CD4-positive, alpha-beta T cell treated with Interleukin-10 for 1 hour (primary cell): ENCODE data around the gene C11orf68.
A peak's percentile ranks its signal among the peaks of the same experiment; 100 is the strongest.

ENCODE experiments used
- DNase-seq: peaks from one replicate; pipeline ENCODE4 v3.0.0-alpha.2; 2020

The C11orf68 gene

GRCh38 chr11:65888163-65888814 lies 30.6 kb downstream of the C11orf68 start, which contains the start of gene FIBP:
Gene FIBP (minus strand): TSS chr11:65888471. CDS start chr11:65888418, 53 bp downstream.
- peak; percentile 96 for DNase-seq

GRCh38 chr11:65887723-65888162 lies 31.1 kb downstream of the C11orf68 start:
- no peak for DNase-seq

GRCh38 chr11:65886826-65887722 lies 31.8 kb downstream of the C11orf68 start:
- no peak for DNase-seq

GRCh38 chr11:65885808-65886536 lies 32.9 kb downstream of the C11orf68 start:
- DNase-seq = no peak

GRCh38 chr11:65885231-65885630 lies 33.6 kb downstream of the C11orf68 start:
- DNase-seq = no peak

- peak; percentile 87 for DNase-seq
These were observed 34.2 kb downstream of the C11orf68 start for GRCh38 chr11:65884716-65885092.

GRCh38 chr11:65883786-65884715 lies 34.8 kb downstream of the C11orf68 start:
- no peak for DNase-seq

GRCh38 chr11:65883058-65883761 lies 35.7 kb downstream of the C11orf68 start:
- no peak for DNase-seq

- DNase-seq = no peak
These were observed 36.5 kb downstream of the C11orf68 start for GRCh38 chr11:65882120-65883057.

GRCh38 chr11:65880844-65881421 lies 37.9 kb downstream of the C11orf68 start:
- DNase-seq = no peak

- DNase-seq = no peak
These were observed 38.8 kb downstream of the C11orf68 start for GRCh38 chr11:65880027-65880426.

GRCh38 chr11:65879617-65880016 lies 39.2 kb downstream of the C11orf68 start, which contains the start of gene CTSW:
Gene CTSW (plus strand): TSS chr11:65879837. CDS start chr11:65879855, 18 bp downstream.
- DNase-seq = peak; percentile 65

GRCh38 chr11:65873318-65874156 lies 45.3 kb downstream of the C11orf68 start:
- peak; percentile 98 for DNase-seq

- no peak for DNase-seq
These were observed 46.1 kb downstream of the C11orf68 start, which contains the start of gene EFEMP2 for GRCh38 chr11:65872586-65873317. Gene EFEMP2 (minus strand): TSS chr11:65872800. CDS start chr11:65872354, 446 bp downstream.

- no peak for DNase-seq
These were observed 46.9 kb downstream of the C11orf68 start for GRCh38 chr11:65871811-65872548.

GRCh38 chr11:65870706-65871681 lies 47.9 kb downstream of the C11orf68 start:
- no peak for DNase-seq
